Stimulated activated CD4-positive, alpha-beta T cell treated with anti-CD3 and anti-CD28 coated beads, Interleukin-12 subunit alpha, Interleukin-12 subunit beta, amount 100 ng/mL, for 48 hours (primary cell): ENCODE data around the gene VEZF1.
A peak's percentile ranks its signal among the peaks of the same experiment; 100 is the strongest.
"Not testable (repeated sequence)": the region's sequence is repeated elsewhere in the genome, so short reads cannot be mapped to it uniquely, and the experiment has no call there.

Source experiments
- DNase-seq, 3 donors: peaks; one replicate each; pipeline ENCODE4 v3.0.0-alpha.2; 2020; ENCODE audit warnings: low read depth in 2 of 3, low spot score in 1 of 3

VEZF1 gene

DNA sequence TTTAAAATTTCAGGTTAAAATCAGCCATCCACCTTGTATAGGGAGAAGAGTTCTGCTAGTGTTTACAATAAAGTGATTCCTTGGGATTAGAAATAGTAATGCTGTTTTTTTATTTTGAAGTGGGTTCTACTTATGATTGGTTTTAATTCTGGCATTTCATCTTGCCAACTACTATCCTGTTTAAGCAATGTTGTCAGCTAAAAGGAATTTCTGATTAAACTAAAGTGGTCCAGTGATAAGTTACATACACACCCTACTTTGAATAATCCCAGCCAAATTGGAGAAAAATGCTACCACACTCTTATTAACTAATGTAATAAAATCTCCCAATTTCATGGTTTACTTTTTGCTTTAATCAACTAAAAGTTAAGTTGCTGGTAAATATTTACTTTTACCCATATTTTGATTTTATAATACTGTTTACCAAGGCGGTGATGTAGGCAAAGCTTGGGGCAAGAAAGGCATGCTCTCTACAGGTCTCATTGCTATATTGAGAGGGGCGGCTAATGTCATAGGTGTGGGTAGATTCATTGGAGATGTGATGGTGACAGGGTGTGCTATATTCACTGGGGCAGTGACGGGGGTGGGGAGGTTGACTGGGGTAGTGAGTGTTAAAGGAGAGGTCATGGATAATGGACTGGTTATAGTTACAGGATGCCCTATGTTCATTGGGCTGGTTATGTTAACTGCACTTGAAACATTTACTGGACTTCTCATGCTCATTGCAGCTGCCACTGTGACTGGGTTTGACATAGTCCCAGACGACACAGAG is 13.8 kb downstream of the VEZF1 start:
- not testable (repeated sequence) for DNase-seq

DNA sequence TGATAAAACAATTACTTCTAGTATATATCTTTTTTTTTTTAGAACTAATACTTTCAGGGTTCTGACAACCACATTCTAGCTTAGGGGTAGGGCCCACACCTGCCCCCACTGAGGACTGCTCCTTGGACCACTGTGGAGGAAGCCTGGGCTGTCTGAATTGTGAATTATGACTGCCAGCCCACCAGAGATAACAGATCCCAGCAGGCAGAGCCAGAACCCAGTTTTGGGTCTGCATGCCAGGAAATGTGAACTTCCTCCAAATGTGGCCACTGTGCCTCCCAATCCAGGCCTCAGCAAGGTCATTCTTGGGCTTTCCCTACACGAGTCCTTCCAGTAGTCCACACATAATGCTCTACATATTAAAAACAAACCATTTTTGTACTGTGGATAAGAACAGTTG is 15.9 kb downstream of the VEZF1 start:
- no peak for DNase-seq

DNA sequence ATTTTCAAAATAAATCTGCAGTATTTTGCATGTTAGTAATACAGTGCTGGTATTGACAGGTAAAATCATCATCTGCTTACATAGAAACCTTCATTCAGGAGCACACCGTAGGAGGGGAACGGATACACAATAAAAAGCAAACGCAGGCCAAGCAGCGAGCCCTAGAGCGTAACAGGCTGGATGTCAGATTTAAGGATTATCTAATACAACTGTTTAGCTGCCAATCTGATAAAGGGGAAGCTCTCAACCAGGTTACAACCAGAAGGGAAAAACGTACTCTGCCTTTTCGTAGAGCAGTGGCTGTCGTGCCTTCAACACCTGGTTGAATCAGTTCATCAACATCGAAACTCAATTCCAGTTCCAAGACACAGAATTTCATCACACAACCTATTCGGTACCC is 16.5 kb downstream of the VEZF1 start:
- no peak for DNase-seq

DNA sequence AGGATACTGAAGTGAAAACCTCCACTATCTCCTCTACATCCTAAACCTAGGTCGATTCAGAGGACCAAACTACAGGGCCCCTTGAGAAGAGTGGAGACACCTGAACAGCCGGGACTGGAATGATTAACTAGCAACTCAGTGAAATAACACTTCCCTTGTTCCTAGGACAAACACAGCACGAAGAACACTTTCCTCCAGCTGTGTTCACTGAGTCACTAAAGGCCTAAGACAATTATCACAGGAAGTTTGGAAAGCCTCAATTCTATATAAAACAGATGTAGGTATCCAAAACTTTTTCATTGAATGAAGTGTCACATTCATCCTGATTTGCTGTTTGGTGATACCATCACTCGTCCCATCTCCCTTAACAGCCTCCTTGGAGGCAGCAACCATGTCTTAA is 17.3 kb downstream of the VEZF1 start:
- DNase-seq, result no peak

DNA sequence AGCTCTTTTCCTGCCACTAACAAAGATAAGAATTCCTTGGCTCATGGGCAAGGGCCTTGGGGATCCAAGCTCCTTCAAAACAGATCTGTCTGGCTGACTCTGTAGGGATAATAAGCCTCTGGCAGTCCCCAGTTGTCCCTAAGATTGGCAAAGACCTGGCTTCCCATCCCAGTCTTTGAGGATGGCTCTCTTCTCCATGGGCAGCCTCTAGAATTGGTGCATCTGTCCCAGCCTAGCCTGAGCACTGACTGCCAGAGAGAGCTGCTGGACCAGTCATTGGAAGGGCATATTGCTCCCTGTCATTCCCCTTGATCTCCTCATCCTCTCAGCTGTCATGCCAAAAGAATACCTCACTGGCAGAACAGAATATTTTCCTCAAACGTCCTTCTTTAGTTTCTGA is 19.6 kb downstream of the VEZF1 start:
- DNase-seq, result no peak

DNA sequence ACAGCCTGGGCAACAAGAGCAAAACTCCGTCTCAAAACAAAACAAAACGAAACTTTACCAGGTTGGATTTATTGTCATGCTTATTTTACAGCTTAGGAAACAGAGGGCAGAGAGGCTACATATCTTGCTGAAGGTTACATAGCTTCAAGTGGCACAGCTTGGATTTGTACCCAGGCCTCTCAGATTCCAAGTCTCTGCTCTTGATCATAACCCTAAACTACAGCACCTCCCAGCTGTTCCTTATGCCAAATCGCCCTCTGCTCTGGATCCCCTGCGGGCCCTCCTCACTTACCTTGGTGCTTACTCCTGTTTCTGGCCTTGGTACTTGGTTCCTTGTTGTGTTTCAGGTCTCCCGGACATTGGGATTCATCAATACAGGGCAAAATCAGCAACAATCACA is 21.2 kb downstream of the VEZF1 start:
- no peak for DNase-seq

DNA sequence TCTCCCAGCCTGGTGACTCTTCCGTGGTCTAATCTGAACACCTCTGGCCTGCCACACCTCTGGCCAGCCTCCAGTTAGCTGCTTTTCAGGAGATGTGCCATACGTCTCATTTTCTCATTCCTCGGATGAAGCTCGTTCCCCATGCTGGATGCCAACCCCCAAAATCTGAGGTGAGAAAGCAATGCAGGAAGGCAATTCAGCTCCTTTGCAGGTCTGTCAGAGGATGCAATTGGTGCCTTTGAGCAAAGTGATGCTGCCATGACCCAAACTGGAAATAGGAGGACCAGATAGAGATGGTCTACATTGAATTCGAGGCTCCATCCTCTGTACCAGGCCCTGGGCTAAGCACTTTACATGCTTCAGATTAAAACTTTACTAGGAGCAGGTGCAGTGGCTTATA is 21.8 kb downstream of the VEZF1 start:
- no peak for DNase-seq

DNA sequence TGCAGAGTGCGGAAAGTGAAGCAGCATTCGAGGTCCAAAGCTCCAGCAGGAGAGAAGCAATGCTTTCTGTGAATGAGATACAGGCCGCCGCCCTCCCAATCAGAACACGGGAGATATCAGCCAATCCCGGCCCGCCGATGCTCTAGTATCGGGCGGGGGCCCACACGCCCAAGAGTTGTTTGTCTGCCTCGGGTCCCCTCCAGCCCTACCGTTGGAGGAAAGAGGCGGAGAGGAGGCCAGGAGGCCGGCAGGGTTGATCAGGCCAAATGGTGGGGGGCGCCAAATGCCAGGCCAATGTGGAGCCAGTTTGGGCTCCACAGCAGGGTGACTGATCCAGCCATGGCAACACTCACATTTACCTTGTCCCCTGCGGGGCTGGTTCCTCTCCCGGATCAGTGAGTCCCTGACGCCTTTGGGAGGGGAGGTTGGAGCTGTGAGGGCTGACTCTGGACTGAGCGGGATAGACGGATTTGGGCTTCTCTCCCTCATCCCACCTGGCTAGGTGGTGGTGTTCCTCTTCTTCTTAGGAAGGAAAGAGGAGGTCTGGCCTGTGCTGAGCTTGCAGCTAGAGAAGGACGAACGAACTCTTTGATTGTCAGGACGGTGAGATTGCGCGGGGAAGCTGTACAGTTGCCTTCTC is 22.4 kb downstream of the VEZF1 start:
- no peak for DNase-seq

DNA sequence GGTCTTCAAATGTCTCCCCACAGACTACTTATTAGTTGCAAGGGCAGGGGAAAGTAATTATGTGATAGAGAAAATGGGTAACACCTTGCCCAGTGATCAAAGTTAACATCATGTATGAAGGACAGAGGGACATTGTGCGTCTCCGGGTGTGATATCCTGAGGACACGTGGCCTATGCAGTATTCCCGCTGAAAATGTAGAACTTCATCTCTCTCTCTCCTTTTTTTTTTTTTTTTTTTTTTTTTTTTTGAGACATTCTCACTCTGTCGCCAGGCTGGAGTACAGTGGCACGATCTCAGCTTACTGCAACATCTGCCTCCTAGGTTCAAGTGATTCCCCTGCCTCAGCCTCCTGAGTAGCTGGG is 24.9 kb downstream of the VEZF1 start:
- no peak for DNase-seq

DNA sequence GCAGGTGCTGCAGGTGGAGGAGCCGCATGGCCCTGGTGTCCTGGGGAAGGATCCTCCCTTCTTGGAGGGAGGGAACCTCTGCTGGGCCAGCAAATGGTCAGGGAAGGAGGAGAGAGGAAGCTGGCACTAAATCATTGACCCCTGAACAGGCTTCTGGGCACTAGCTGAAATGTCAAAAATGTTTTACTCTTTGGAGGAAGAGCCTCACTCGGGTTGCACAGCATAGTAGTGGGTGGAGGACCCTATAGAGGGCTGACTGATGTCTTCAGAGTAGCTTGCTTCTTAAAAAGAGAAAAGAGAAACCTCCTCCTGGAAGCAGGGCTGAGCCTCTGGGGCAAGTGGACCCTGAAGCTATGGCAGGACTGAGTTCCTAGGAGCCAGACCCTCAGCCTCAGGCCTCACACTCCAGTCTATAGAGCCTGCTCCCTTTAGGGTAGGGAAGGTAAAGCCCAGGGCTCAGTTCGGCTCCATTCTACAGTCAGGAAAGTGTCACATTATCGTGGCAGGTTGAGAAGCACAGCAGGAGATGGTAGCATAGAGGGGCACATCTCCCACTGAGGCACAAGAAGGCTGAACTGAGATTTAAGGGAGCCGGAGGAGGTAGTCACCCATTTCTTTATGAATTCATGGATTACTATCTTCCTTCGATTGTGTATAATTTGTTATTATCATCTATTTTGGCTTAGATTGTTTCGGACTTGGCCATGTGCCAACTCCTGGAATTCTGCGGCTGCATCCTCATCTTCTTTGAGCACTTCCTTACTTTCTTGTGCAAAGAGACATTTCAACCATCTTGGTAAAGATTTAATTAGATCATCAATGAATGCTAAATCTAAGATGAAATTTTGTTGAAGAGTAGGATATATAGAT is 25.5 kb downstream of the VEZF1 start:
- DNase-seq, result no peak

DNA sequence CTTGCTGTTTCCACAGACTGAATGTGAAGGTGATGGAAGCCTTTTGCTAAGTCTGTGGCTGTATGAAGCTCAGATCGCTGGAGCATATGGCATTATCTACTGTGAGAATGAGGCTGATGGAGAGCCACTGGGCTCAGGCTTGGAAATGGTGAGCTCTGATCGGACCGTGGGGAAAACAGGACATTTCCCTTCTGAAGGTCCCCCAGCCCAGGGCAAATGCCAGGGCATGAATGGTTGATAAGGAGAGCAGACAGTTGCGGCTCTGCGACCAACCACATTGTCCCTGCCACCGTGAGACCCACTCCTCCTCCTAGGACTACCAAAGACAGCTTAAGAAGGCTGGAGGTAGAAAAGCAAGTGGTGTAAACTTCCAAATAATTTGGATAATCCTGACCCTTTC is 28.1 kb downstream of the VEZF1 start:
- DNase-seq, result no peak

DNA sequence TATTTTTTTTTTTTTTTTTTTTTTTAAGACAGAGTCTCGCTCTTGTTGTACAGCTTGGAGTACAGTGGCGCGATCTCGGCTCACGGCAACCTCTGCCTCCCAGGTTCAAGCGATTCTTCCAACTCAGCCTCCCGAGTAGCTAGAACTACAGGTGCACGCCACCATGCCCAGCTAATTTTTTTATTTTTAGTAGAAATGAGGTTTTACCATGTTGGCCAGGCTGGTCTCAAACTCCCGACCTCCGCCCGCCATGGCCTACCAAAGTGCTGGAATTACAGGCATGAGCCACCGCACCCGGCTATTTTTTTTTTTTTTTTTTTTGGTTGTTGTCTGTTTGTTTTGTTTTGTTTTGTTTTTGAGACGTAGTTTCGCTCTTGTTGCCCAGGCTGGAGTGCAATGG is 29.7 kb downstream of the VEZF1 start:
- not testable (repeated sequence) for DNase-seq

DNA sequence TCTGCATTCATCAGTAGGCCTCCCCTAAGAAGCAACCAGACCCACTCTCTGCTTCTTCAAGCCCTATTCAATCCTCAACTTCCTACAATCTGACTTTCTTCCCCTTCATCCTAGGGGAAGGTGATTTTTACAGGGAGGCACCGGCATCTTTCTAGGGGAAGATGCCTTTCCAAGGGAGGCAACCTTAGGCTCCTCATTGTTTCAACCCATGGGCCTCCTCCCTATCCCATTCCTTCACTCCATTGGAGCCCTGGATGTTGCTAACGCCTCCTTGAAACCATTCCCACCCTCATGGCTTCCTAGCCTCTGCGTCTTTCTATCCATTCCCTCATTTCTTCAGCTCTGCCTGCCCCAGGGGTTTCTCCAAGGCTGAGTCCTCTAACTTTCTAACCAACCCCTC is 30.2 kb downstream of the VEZF1 start:
- DNase-seq, result no peak

DNA sequence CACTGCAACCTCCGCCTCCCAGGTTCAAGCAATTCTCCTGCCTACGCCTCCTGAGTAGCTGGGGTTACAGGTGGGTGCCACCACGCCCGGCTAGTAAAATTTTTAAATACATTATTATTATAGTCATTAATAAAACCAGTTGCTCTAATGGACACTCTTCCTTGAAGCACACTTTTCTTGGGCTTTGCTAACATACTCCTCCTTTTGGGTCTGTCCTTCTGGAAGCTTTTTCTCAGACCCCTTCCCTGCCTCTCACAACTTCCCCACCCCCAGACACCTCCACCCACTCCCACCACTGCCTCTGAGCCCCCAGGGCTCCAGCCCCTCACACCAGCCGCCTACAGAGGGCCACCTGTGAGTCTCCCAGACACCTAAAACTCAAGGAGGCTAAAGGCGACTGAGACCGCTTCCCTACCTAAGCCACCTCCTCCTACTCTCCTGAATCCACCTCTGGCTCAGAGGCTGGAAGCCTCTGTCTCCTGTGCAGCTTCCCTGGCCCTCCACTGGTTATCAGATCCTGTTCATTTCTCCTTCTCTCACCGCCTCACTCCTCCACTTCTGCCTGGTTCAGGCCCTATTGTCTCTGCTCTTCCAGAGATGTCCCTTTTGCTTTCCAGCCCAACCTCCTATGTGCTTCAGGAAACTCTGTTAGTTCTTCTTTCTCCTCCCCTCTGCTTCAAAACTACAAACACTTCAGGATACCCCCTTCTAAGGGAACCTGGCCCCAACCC is 30.8 kb downstream of the VEZF1 start:
- DNase-seq, result no peak

DNA sequence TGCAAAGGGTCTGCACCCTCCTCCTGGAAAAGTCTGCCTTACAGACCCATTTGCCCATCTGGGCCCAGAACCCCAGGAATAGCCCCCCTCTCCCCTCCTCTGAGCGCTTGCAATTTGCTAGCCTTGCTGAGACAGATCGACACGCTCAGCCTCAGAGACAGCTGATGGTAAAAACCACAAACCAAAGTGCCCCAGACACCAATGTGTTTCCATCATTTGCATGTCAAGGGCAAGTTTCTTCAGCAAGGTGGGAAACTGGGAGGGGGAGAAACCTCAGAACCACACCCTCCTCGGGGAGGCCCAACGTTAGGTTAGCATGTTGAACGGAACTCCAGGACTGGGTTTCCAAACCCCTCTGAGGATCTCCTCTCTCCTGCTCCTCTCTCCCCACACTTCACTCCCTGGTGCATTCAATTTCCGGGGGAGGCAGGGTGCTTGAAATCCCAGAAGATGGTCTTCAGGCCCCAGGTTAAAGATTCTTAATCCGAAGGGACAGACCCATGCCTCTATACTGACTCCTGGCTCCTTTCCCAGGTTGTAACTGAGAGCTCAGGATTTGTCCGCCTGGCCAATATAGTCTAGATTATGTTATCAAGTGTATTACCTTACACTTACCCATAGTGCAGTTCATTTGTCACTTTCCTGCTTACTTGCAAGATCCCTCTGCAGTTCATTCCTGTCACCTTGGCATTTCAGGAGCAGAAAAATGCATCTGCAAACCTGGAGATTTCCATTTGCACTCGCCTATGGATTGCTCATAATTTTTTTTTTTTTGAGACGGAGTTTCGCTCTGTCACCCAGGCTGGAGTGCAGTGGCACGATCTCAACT is 31.5 kb downstream of the VEZF1 start:
- peak in 1 of 3 donors; percentile 25 for DNase-seq

DNA sequence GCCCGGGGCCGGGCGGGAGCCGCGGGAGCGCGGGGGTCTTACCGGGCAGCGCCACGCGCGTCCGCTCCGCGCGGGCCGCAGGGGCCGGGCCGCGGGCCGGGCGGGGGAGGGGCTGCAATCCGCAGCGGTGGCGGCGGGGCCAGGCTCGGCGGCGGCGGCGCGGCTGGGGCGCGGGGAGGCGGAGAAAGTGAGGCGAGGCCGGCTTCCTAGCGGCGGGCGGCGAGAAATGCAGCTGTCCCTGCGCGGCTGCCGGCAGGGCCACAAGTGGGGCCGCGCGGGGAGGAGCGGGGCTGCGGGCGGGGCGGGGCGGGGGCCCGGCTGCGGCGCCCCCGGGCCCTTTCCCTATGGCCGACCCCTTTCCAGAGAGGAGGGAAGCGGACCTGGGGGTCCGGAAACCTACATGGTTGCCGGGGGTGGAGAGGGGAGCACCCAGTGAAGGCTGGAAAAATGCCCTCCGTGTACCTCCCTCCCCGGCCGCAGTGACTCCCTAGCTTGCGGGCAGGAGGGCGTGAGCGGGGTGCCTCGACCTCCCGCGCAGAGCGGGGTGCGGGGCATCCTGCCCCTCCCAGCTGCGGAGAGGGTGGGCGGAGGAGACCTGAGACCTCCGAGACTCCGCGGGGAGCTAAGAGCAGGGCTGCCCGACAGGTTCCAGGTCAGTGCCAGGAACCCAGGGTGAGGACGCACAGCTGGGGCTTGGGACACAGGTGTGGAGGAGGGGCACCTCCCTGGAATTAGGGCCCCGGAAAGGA is 32.7 kb downstream of the VEZF1 start, which contains the start of gene CUEDC1:
Gene CUEDC1, minus strand, starts transcription at position 230 of the 749 bp plus-strand sequence. CDS start 69,848 bp downstream, outside the sequence.
- peak; percentile 30 to 65 (median 44) for DNase-seq

DNA sequence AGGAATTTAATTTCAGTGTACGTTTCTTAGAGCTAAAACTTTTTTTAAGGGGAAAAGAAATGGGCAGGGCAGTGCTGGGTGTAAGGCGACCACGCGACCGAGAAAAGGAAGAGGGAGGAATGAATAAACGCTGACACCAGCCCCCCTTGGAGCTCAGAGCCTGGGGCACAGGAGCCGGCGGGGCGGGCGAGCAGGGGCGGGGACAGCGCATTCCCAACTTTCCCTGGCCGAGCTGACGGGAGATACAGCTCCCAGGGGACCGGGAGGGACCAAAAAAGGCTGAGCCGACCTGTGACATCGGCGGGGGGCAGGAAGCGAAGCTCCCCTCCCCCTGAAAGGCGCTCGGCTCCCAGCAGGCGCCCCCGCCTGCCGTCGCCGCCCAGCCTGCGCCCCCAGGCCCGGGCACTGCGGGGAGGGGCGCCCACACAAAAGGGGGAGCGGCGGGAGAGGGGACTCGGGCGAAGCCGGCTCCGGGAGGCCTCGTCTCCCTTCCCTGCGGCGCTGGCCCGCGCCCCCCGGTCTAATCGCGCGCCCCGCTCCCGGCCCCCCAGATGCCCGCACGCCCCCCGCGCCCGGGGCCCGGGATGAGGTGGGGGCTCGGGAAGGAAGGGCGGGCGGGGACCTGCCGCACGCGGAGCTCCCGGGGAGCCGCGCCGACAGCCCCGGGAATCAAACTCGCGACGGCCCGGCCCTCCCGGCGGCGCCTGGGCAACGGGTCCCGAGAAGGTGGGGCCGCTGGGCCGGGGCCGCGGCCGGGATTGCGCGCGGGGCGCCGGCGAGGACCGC is 33.5 kb downstream of the VEZF1 start:
- no peak for DNase-seq

DNA sequence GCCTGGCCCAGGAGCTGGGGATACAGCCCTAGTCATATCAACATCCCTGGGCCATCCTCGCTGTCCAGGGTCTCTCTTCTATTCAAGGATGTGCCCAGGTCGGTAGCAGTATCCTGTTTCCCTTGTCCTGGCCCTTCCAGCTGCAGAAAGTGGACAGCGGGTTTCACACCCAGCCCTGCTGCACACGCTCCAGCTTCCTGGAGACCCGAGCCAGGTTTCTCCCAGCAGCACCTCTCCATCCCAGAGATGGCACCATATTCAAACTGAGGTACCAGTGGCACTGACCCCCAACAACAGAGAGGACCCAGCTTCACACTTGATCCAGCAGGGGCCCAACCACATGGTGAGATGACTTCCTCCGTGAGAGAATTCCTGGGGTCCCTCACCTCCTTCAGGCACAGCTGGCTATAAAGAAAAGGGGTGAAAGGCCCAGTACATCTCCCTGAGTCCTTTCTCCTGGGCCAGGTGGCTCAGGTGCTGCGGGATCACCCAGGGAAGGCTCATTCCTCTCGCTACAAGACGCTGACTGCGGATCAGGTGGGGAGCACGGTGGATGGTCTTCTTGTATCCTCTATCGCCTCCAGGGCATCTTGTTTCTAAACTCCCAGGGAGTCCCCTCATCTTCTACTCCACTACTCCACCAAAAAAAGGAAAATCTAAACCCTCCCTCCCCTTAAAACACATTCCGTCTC is 34.2 kb downstream of the VEZF1 start:
- no peak for DNase-seq
